KMS-11 (cell line): Measurements from ENCODE around the gene SMIM33.
"Not testable (repeated sequence)": the region's sequence is repeated elsewhere in the genome, so short reads cannot be mapped to it uniquely, and the experiment has no call there.

ENCODE experiments used
- H2AFZ ChIP-seq: fragments of 200-600 bp; sonication (generic); 2 replicates; pipeline ENCODE4 v1.6.1; 2016; ENCODE audit warnings: antibody characterized with exemption, mixed run types, low read depth
- H3K27ac ChIP-seq: fragments of 200-600 bp; sonication (generic); 2 replicates; pipeline ENCODE4 v1.6.1; 2016; ENCODE audit warnings: mild to moderate bottlenecking, mixed run types
- H3K27me3 ChIP-seq: fragments of 200-600 bp; sonication (generic); 2 replicates; pipeline ENCODE4 v1.6.1; 2017; ENCODE audit warnings: mild to moderate bottlenecking, low read depth, mixed run types, moderate library complexity; ENCODE audit not compliant: insufficient read depth
- H3K36me3 ChIP-seq: fragments of 200-600 bp; sonication (generic); 2 replicates; pipeline ENCODE4 v1.6.1; 2017; ENCODE audit warnings: mild to moderate bottlenecking, mixed run types; ENCODE audit not compliant: insufficient read depth
- H3K4me1 ChIP-seq: fragments of 200-600 bp; sonication (generic); 2 replicates; pipeline ENCODE4 v1.6.1; 2016; ENCODE audit warnings: mild to moderate bottlenecking, low read depth, mixed run types; ENCODE audit not compliant: poor library complexity, severe bottlenecking
- H3K4me2 ChIP-seq: fragments of 200-600 bp; sonication (generic); 2 replicates; pipeline ENCODE4 v1.7.0; 2016; ENCODE audit warnings: mild to moderate bottlenecking, mixed run types
- H3K4me3 ChIP-seq: fragments of 200-600 bp; sonication (generic); IDR thresholded peaks from 2 replicates; pipeline ENCODE4 v1.6.1; 2017; ENCODE audit warnings: low read depth, low read length, mixed read lengths; ENCODE audit not compliant: insufficient read depth
- H3K79me2 ChIP-seq: fragments of 200-600 bp; sonication (generic); 2 replicates; pipeline ENCODE4 v1.6.1; 2016; ENCODE audit warnings: low read depth, mixed run types; ENCODE audit not compliant: insufficient read depth
- H3K9ac ChIP-seq: fragments of 200-600 bp; sonication (generic); 2 replicates; pipeline ENCODE4 v1.6.1; 2016; ENCODE audit warnings: mild to moderate bottlenecking, mixed run types
- H4K20me1 ChIP-seq: fragments of 200-600 bp; sonication (generic); 2 replicates; pipeline ENCODE4 v1.6.1; 2016; ENCODE audit warnings: mild to moderate bottlenecking, mixed run types; ENCODE audit not compliant: insufficient read depth
- CTCF ChIP-seq: fragments of 200-600 bp; sonication (generic); conservative IDR thresholded peaks from 2 replicates; pipeline ENCODE4 v1.6.1; 2017; ENCODE audit warnings: low read depth, mild to moderate bottlenecking, antibody characterized with exemption, low read length, moderate library complexity, mixed read lengths

Gene SMIM33

DNA sequence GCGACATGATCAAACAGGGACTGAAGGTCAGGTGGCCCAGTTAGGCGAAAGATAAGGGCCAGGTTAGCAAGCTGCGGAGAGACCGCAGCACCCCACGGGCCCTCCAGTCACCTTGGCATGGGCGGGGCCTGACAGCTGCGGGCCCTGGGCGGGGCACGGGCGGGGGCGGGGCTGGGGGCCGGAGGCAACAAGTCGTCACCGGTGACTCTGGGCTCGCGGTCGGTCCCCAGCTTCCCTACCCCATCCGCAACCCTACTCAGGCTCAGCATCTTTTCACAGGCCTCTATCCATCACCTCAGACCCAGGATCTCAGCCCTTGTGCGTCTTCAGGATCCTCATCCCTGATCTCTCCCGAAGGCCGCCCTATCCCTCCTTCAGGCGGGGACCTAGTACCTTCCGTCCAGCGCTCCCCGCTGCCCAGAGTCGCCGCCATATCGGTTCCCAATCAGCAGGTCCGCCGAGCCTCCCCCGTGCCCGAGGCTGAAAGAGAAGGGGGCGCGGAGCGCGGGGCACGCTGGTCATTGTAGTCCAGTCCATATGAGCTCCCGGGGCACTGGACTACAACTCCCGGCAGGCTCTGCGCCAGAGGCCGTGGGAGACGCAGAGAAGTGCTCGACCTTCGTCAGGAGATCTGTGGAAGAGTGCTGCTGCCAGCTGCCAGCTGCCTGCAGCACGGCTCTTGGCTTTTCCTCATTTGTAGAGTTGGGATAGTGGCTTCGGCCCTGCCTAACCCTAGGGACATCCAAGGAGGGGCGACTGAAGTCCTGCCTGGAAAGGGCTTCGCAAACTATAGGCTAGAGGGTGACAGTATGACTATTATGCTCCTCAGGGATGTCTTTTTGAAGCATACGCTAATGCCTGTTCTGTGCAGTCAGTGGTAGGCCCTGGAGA, 31.5 kb upstream of the SMIM33 start, which contains the start of gene DNAJC18:
DNAJC18 (minus strand) TSS at position 513 of the 891 bp plus-strand sequence; CDS start at position 433, 80 bp downstream.
- peak within 1 kb of the TSS; percentile 100 for H3K4me2 ChIP-seq
- no peaks in the 10 kb centered on the region for H3K79me2 ChIP-seq
- peak within 1 kb of the TSS; percentile 90 for H3K27ac ChIP-seq
- H3K27me3 ChIP-seq: no peaks in the 10 kb centered on the region
- H4K20me1 ChIP-seq: no peaks in the 10 kb centered on the region
- TF ChIP-seq CTCF: no peak
- no peak within 1 kb of the TSS for H3K4me3 ChIP-seq
- peaks cover 29% of the 10 kb centered on the region for H3K4me1 ChIP-seq
- H2AFZ ChIP-seq: peak within 1 kb of the TSS; percentile 97
- peak within 1 kb of the TSS; percentile 91 for H3K9ac ChIP-seq
- H3K36me3 ChIP-seq: no peaks in the 10 kb centered on the region

- not testable (repeated sequence) for H3K79me2 ChIP-seq, H3K27me3 ChIP-seq, H3K4me2 ChIP-seq, H4K20me1 ChIP-seq, H3K27ac ChIP-seq, H3K36me3 ChIP-seq, H3K4me3 ChIP-seq, H3K9ac ChIP-seq
- H2AFZ ChIP-seq: peak overlapping the region; percentile 97; the same call in 1 of the 2 replicates
- peaks cover 29% of the 10 kb centered on the region for H3K4me1 ChIP-seq
Measured at GRCh38 chr5:139440416-139440815, 30.4 kb upstream of the SMIM33 start.

- Histone ChIP-seq H4K20me1 (no peaks in the 10 kb centered on the region), H2AFZ (no peak overlapping the region), H3K4me3 (no peak overlapping the region), H3K36me3 (no peaks in the 10 kb centered on the region), H3K4me2 (no peak overlapping the region), H3K4me1 (peaks cover 7% of the 10 kb centered on the region), H3K27ac (no peak overlapping the region), H3K27me3 (0 out of 2 replicates have a peak, but pooled peaks cover 3% of the 10 kb centered on the region), H3K79me2 (no peaks in the 10 kb centered on the region), H3K9ac (no peak overlapping the region)
- TF ChIP-seq CTCF: no peak
Measured at GRCh38 chr5:139443831-139444453, 26.9 kb upstream of the SMIM33 start.

DNA sequence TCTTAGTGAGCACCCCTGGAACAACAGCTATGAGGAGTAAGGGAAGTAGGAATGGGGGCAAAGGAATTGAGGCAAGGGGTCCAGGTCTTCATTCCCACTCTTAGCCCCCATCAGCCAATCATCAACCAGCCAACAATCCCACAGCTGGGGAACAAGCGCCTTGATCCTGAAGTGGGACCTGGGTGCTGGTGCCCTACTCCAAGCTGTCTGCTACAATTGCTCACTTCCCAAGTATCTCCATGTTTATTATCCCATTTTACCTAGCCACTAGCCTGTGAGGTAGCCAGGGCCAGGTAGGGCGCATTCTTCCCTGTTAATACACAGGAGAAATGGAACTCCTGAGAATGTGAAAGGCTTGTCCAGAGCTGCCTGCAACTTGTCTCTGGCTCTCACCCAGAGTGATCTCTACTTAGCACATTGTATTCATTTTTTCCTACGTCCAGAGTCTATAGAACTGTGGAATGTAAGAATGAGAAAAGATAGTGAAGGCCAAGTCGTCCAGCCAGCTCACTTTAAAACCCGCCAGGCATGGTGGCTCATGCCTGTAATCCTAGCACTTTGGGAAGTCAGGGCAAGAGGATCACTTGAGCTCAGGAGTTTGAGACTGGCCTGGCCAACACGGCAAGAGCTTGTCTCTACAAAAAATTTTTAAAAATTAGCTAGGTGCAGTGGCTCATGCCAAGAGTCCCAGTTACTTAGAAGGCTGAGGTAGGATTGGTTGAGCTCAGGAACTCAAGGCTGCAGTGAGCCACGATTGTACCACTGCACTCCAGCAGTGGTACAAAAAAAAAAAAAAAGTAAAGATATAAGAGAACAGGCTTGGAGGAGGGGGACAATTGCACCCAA, 25.3 kb upstream of the SMIM33 start:
- Histone ChIP-seq H4K20me1 (no peaks in the 10 kb centered on the region), H3K4me3 (no peak overlapping the region), H3K79me2 (no peaks in the 10 kb centered on the region), H3K27me3 (0 out of 2 replicates have a peak, but pooled peaks cover 3% of the 10 kb centered on the region), H3K27ac (no peak overlapping the region), H3K36me3 (no peaks in the 10 kb centered on the region), H2AFZ (no peak overlapping the region), H3K4me1 (no peaks in the 10 kb centered on the region), H3K9ac (no peak overlapping the region), H3K4me2 (no peak overlapping the region)
- no peak for TF ChIP-seq CTCF
